Right renal pelvis (tissue), 4 donors: ENCODE data around the gene ZMYND11. TPM values are rescaled to one million over a fixed set of nuclear protein-coding genes. Genes with fewer than 3 reads are reported as not detected.
"Not testable (repeated sequence)": the region's sequence is repeated elsewhere in the genome, so short reads cannot be mapped to it uniquely, and the experiment has no call there.

ENCODE experiments used
- DNase-seq, 4 donors: peaks; one replicate each; pipeline ENCODE4 v3.0.0-alpha.2; 2013; ENCODE audit warnings: low read depth in 4 of 4, low spot score in 3 of 4, missing footprints in 1 of 4
- polyA plus RNA-seq, 4 donors: library from polyadenylated mRNA; unstranded; fragments of 120-200 nt; gene quantifications; one replicate each; pipeline ENCODE4 v1.2.1, GENCODE V29; 2013; ENCODE audit not compliant: insufficient read length in 4 of 4

ZMYND11 gene
- polyA plus RNA-seq, 4 donors, result 85.4 to 119 (median 112) TPM

GRCh38 chr10:241451-241850 is 106.2 kb downstream of the ZMYND11 start:
- DNase-seq, result no peak

GRCh38 chr10:241966-242643 is 106.8 kb downstream of the ZMYND11 start:
- DNase-seq, result no peak

GRCh38 chr10:244227-244626 is 109.0 kb downstream of the ZMYND11 start:
- no peak for DNase-seq

GRCh38 chr10:246431-246830 is 111.2 kb downstream of the ZMYND11 start:
- no peak for DNase-seq

- no peak for DNase-seq
These were observed 112.2 kb downstream of the ZMYND11 start for GRCh38 chr10:247480-247879.

- no peak for DNase-seq
These were observed 113.1 kb downstream of the ZMYND11 start for GRCh38 chr10:248307-248706.

GRCh38 chr10:251982-252582 is 116.8 kb downstream of the ZMYND11 start:
- DNase-seq, result no peak

GRCh38 chr10:260819-261429 is 125.7 kb downstream of the ZMYND11 start:
- no peak for DNase-seq

GRCh38 chr10:264160-265073 is 129.2 kb downstream of the ZMYND11 start:
- not testable (repeated sequence) for DNase-seq

- DNase-seq, result not testable (repeated sequence)
These were observed 129.8 kb downstream of the ZMYND11 start for GRCh38 chr10:265074-265440.

- not testable (repeated sequence) for DNase-seq
These were observed 130.7 kb downstream of the ZMYND11 start for GRCh38 chr10:265816-266588.

- no peak for DNase-seq
These were observed 131.7 kb downstream of the ZMYND11 start for GRCh38 chr10:266974-267425.

GRCh38 chr10:267705-268104 is 132.4 kb downstream of the ZMYND11 start:
- no peak for DNase-seq

GRCh38 chr10:269440-270074 is 134.3 kb downstream of the ZMYND11 start:
- DNase-seq, result no peak

- no peak for DNase-seq
These were observed 135.9 kb downstream of the ZMYND11 start for GRCh38 chr10:271201-271600.

GRCh38 chr10:271722-272121 is 136.5 kb downstream of the ZMYND11 start:
- DNase-seq, result no peak

- no peak for DNase-seq
These were observed 137.8 kb downstream of the ZMYND11 start for GRCh38 chr10:273088-273487.

- DNase-seq, result no peak
These were observed 139.6 kb downstream of the ZMYND11 start for GRCh38 chr10:274866-275265.

- DNase-seq, result no peak
These were observed 140.4 kb downstream of the ZMYND11 start for GRCh38 chr10:275680-276079.

- no peak for DNase-seq
These were observed 142.7 kb downstream of the ZMYND11 start for GRCh38 chr10:277963-278362.
